ENCODE measurements around the gene TPCN2.
"Not testable (repeated sequence)": the region's sequence is repeated elsewhere in the genome, so short reads cannot be mapped to it uniquely, and the experiment has no call there.

The TPCN2 gene

GRCh38 chr11:69140161-69140560 is 91.4 kb downstream of the TPCN2 start:
- H3K23ac ChIP-seq (ENCODE audit: low read length); H3K14ac ChIP-seq (ENCODE audit: low read length); H3K18ac ChIP-seq (ENCODE audit: low read length); H3K9me3 ChIP-seq (ENCODE audit: insufficient read depth, low read depth, low read length); H4K91ac ChIP-seq (ENCODE audit: low read depth, low read length); H2BK12ac ChIP-seq (ENCODE audit: low read length); H3K4ac ChIP-seq (ENCODE audit: low read depth, low read length); H3K79me1 ChIP-seq (ENCODE audit: low read length); H3K4me1 ChIP-seq (ENCODE audit: control insufficient read depth in 1 of 2, insufficient read depth in 2 of 2, low read length in 2 of 2); H3K79me2 ChIP-seq (ENCODE audit: control insufficient read depth, insufficient read depth, low read length, poor library complexity); H3K36me3 ChIP-seq (ENCODE audit: control insufficient read depth in 1 of 2, insufficient read depth in 2 of 2, low read length in 2 of 2); DNase-seq; H2AFZ ChIP-seq (ENCODE audit: insufficient read depth, low read length, poor library complexity); H2AK5ac ChIP-seq (ENCODE audit: low read length); H3K27me3 ChIP-seq (ENCODE audit: insufficient read depth, low read length); H4K8ac ChIP-seq (ENCODE audit: low read depth, low read length); H2BK120ac ChIP-seq (ENCODE audit: insufficient read depth, low read length, poor library complexity); H3K4me3 ChIP-seq (ENCODE audit: low read depth, low read length); H3K9ac ChIP-seq (ENCODE audit: low read length); H3K4me2 ChIP-seq (ENCODE audit: low read length); H4K12ac ChIP-seq (ENCODE audit: low read depth, low read length); H2BK5ac ChIP-seq (ENCODE audit: low read depth, low read length, poor library complexity); H3K27ac ChIP-seq (ENCODE audit: low read depth, low read length): not testable (repeated sequence)
- no CpG with 5 or more reads among the region's 7 CpGs for WGBS (ENCODE audit: extremely low coverage, insufficient coverage, insufficient read length)

- Histone ChIP-seq H3K79me2 (ENCODE audit: control insufficient read depth, insufficient read depth, low read length, poor library complexity) (no peaks in the 10 kb centered on the region), H3K4me2 (ENCODE audit: low read length) (no peak overlapping the region), H3K27me3 (ENCODE audit: insufficient read depth, low read length) (no peaks in the 10 kb centered on the region), H3K27ac (ENCODE audit: low read depth, low read length) (no peak overlapping the region), H3K4me3 (ENCODE audit: low read depth, low read length) (no peak overlapping the region), H3K9ac (ENCODE audit: low read length) (no peak overlapping the region), H2BK5ac (ENCODE audit: low read depth, low read length, poor library complexity) (no peak overlapping the region), H2BK120ac (ENCODE audit: insufficient read depth, low read length, poor library complexity) (no peak overlapping the region), H3K23ac (ENCODE audit: low read length) (no peak overlapping the region), H4K12ac (ENCODE audit: low read depth, low read length) (no peak overlapping the region), H3K4me1 (ENCODE audit: control insufficient read depth in 1 of 2, insufficient read depth in 2 of 2, low read length in 2 of 2) (peaks cover 4 to 9% of the 10 kb centered on the region in 2 experiments), H3K79me1 (ENCODE audit: low read length) (no peaks in the 10 kb centered on the region), H3K14ac (ENCODE audit: low read length) (no peak overlapping the region), H3K18ac (ENCODE audit: low read length) (no peak overlapping the region), H2AFZ (ENCODE audit: insufficient read depth, low read length, poor library complexity) (no peak overlapping the region), H4K8ac (ENCODE audit: low read depth, low read length) (no peak overlapping the region), H4K91ac (ENCODE audit: low read depth, low read length) (no peak overlapping the region), H3K36me3 (ENCODE audit: control insufficient read depth in 1 of 2, insufficient read depth in 2 of 2, low read length in 2 of 2) (no peaks in the 10 kb centered on the region), H3K4ac (ENCODE audit: low read depth, low read length) (no peak overlapping the region), H2AK5ac (ENCODE audit: low read length) (no peak overlapping the region), H3K9me3 (ENCODE audit: insufficient read depth, low read depth, low read length) (peaks cover 2% of the 10 kb centered on the region), H2BK12ac (ENCODE audit: low read length) (no peak overlapping the region)
- WGBS (ENCODE audit: extremely low coverage, insufficient coverage, insufficient read length), result no CpG with 5 or more reads among the region's 5 CpGs
- no peak for DNase-seq
Observed at GRCh38 chr11:69140635-69141034, 91.9 kb downstream of the TPCN2 start.

DNA sequence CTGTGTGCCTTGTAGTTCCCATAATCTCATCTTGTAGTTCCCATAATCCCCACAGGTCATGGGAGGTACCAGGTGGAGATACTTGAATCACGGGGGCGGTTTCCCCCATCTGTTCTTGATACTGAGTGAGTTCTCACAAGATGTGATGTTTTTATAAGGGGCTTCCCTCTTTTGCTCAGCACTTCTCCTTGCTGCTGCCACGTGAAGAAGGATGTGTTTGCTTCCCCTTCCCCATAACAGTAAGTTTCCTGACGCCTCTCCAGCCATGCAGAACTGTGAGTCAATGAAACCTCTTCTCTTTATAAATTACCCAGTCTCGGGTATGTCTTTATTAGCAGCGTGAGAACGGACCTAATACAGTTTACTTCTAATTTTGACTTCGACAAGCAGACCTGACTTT is 93.0 kb downstream of the TPCN2 start:
- Histone ChIP-seq H2AFZ (ENCODE audit: insufficient read depth, low read length, poor library complexity) (no peak overlapping the region), H4K91ac (ENCODE audit: low read depth, low read length) (no peak overlapping the region), H3K14ac (ENCODE audit: low read length) (no peak overlapping the region), H2BK5ac (ENCODE audit: low read depth, low read length, poor library complexity) (no peak overlapping the region), H3K4ac (ENCODE audit: low read depth, low read length) (no peak overlapping the region), H2BK120ac (ENCODE audit: insufficient read depth, low read length, poor library complexity) (no peak overlapping the region), H3K4me2 (ENCODE audit: low read length) (no peak overlapping the region), H3K18ac (ENCODE audit: low read length) (no peak overlapping the region), H3K27ac (ENCODE audit: low read depth, low read length) (no peak overlapping the region), H3K79me1 (ENCODE audit: low read length) (no peaks in the 10 kb centered on the region), H3K4me3 (ENCODE audit: low read depth, low read length) (no peak overlapping the region), H3K79me2 (ENCODE audit: control insufficient read depth, insufficient read depth, low read length, poor library complexity) (no peaks in the 10 kb centered on the region), H4K12ac (ENCODE audit: low read depth, low read length) (no peak overlapping the region), H3K4me1 (ENCODE audit: control insufficient read depth in 1 of 2, insufficient read depth in 2 of 2, low read length in 2 of 2) (peaks cover 4 to 9% of the 10 kb centered on the region in 2 experiments), H2BK12ac (ENCODE audit: low read length) (no peak overlapping the region), H3K36me3 (ENCODE audit: control insufficient read depth in 1 of 2, insufficient read depth in 2 of 2, low read length in 2 of 2) (no peaks in the 10 kb centered on the region), H3K9ac (ENCODE audit: low read length) (no peak overlapping the region), H3K27me3 (ENCODE audit: insufficient read depth, low read length) (no peaks in the 10 kb centered on the region), H4K8ac (ENCODE audit: low read depth, low read length) (no peak overlapping the region), H2AK5ac (ENCODE audit: low read length) (no peak overlapping the region), H3K23ac (ENCODE audit: low read length) (no peak overlapping the region), H3K9me3 (ENCODE audit: insufficient read depth, low read depth, low read length) (peaks cover 2% of the 10 kb centered on the region)
- DNase-seq, result no peak
- WGBS (ENCODE audit: extremely low coverage, insufficient coverage, insufficient read length), result no CpG with 5 or more reads among the region's 8 CpGs

GRCh38 chr11:69142895-69143294 is 94.2 kb downstream of the TPCN2 start:
- Histone ChIP-seq H3K14ac (ENCODE audit: low read length) (no peak overlapping the region), H3K27ac (ENCODE audit: low read depth, low read length) (no peak overlapping the region), H2BK120ac (ENCODE audit: insufficient read depth, low read length, poor library complexity) (no peak overlapping the region), H4K12ac (ENCODE audit: low read depth, low read length) (no peak overlapping the region), H3K23ac (ENCODE audit: low read length) (no peak overlapping the region), H3K9me3 (ENCODE audit: insufficient read depth, low read depth, low read length) (peaks cover 3% of the 10 kb centered on the region), H4K8ac (ENCODE audit: low read depth, low read length) (no peak overlapping the region), H3K4me3 (ENCODE audit: low read depth, low read length) (no peak overlapping the region), H2BK12ac (ENCODE audit: low read length) (no peak overlapping the region), H3K18ac (ENCODE audit: low read length) (no peak overlapping the region), H3K79me1 (ENCODE audit: low read length) (no peaks in the 10 kb centered on the region), H2AFZ (ENCODE audit: insufficient read depth, low read length, poor library complexity) (no peak overlapping the region), H3K4me2 (ENCODE audit: low read length) (no peak overlapping the region), H4K91ac (ENCODE audit: low read depth, low read length) (no peak overlapping the region), H3K79me2 (ENCODE audit: control insufficient read depth, insufficient read depth, low read length, poor library complexity) (no peaks in the 10 kb centered on the region), H3K36me3 (ENCODE audit: control insufficient read depth in 1 of 2, insufficient read depth in 2 of 2, low read length in 2 of 2) (no peaks in the 10 kb centered on the region), H3K9ac (ENCODE audit: low read length) (no peak overlapping the region), H2BK5ac (ENCODE audit: low read depth, low read length, poor library complexity) (no peak overlapping the region), H2AK5ac (ENCODE audit: low read length) (no peak overlapping the region), H3K27me3 (ENCODE audit: insufficient read depth, low read length) (no peaks in the 10 kb centered on the region), H3K4me1 (ENCODE audit: control insufficient read depth in 1 of 2, insufficient read depth in 2 of 2, low read length in 2 of 2) (peaks cover 3 to 5% of the 10 kb centered on the region in 2 experiments), H3K4ac (ENCODE audit: low read depth, low read length) (no peak overlapping the region)
- no CpG with 5 or more reads among the region's 2 CpGs for WGBS (ENCODE audit: extremely low coverage, insufficient coverage, insufficient read length)
- no peak for DNase-seq

Measured in trophoblast cell (in vitro differentiated cells and primary cell).